GM21515 (cell line): ENCODE data around the gene TRIM58.

Source experiments
- ATAC-seq: cut with Tn5 transposase; IDR thresholded peaks from one replicate; pipeline ENCODE4 v1.9.1; 2021; ENCODE audit not compliant: unreplicated experiment

The TRIM58 gene

GRCh38 chr1:247884797-247885413 is 27.9 kb downstream of the TRIM58 start:
- ATAC-seq, result no peak

DNA sequence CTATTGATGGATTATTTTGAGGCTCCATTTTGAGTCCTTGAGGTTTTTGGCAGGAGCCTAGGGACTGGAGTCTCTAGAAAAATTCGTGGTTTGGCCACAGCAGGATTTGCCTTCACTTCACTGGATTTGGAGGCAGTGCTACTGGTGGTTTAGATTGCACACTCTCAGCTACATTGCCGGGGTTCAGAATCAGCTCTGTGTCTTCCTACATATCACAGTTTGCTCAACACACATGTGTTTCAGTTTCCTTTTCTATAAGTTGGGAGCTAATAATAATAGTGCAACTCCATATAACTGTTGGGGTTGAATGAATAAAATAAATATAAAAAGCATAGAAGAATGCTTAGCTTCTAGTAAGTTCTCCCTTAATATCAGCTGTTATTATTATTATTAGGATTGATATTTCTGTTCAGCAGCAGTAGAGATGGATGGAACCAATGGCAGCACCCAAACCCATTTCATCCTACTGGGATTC is 38.2 kb downstream of the TRIM58 start, which contains the start of gene OR2W3:
OR2W3 (plus strand) TSS at position 425 of the 475 bp plus-strand sequence; CDS start at position 425, 0 bp downstream.
- ATAC-seq, result no peak

GRCh38 chr1:247895976-247896375 is 39.0 kb downstream of the TRIM58 start:
- no peak for ATAC-seq

DNA sequence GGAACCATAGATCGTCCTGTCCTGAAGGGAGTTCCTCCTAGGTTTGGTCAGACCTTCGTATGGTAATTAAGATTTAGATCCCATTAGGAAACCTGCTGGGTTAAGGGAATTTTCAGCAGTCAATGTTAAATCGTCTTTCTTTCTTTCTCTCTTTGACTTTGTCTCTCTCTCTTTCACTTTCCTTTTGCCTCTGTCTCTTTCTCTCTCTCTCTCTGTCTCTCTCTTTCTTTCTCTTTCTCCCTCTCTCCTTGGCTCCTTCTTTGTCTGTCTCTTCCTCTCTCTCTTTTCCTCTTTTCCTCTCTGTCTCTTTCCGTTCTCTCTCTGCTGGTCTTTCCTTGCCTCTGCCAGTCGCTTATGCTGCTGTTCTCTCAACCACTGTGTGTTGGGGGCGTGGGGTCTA is 47.1 kb downstream of the TRIM58 start:
- no peak for ATAC-seq

GRCh38 chr1:247905181-247905580 is 48.2 kb downstream of the TRIM58 start:
- no peak for ATAC-seq

- ATAC-seq, result no peak
Observed at GRCh38 chr1:247905910-247906503, 49.0 kb downstream of the TRIM58 start.

- ATAC-seq, result no peak
Observed at GRCh38 chr1:247906504-247907047, 49.6 kb downstream of the TRIM58 start.

- no peak for ATAC-seq
Observed at GRCh38 chr1:247908766-247909165, 51.8 kb downstream of the TRIM58 start.

DNA sequence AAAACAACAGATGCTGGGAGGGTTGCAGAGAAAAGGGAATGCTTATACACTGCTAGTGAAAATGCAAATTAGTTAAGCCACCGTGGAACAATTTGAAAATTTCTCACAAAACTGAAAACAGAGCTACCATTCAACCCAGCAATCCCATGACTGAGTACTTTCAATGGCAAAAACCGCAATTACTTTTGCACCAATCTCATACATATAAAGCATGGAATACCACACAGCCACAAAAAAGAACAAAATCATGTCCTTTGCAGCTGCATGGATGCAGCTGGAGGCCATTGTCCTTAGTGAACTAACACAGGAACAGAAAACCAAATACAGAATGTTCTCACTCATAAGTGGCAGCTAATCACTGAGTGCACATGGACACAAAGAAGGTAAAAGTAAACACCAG is 56.8 kb downstream of the TRIM58 start:
- no peak for ATAC-seq

GRCh38 chr1:247914941-247915662 is 58.1 kb downstream of the TRIM58 start:
- no peak for ATAC-seq

- ATAC-seq, result no peak
Observed at GRCh38 chr1:247919952-247920351, 63.0 kb downstream of the TRIM58 start, which contains the start of gene OR2T8. OR2T8 (plus strand) TSS chr1:247920252; CDS start chr1:247921018, 766 bp downstream.

DNA sequence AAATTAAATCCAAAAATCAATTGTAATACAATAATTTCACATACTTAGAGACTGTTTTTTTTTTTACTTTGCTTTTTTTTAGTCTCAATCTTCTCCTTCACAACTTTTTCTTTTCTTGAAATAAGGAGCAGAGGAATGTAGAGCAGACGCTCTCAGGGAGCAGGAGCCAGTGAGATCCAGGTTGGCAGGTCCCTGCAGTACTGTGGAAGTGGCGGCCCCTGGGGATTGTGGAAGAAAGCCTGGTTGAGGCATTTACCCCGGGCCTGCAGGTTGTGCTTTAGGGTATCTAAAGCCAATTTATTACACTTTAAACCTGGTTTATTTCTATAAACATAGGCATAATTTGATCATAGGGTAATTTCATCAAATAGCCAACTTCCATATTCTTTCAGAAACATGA is 67.0 kb downstream of the TRIM58 start:
- no peak for ATAC-seq

- ATAC-seq, result no peak
Observed at GRCh38 chr1:247924868-247925267, 67.9 kb downstream of the TRIM58 start, which contains the start of gene OR2AJ1. OR2AJ1 (plus strand) TSS chr1:247924889; CDS start chr1:247933769, 8,880 bp downstream.
